Hepatic stellate cell (primary cell): Measurements from ENCODE around the gene BFAR.
"Not testable (repeated sequence)": the region's sequence is repeated elsewhere in the genome, so short reads cannot be mapped to it uniquely, and the experiment has no call there.

ENCODE experiments used
- DNase-seq: peaks from one replicate; pipeline ENCODE4 v3.0.0; 2011; ENCODE audit warnings: low spot score

The BFAR gene

GRCh38 chr16:14685870-14686793 is 53.4 kb downstream of the BFAR start:
- peak; percentile 38 for DNase-seq

GRCh38 chr16:14694129-14694528 is 61.4 kb downstream of the BFAR start, which contains the start of gene PLA2G10:
Gene PLA2G10, minus strand, starts transcription at chr16:14694308. Its CDS starts 79 bp downstream, at chr16:14694229.
- not testable (repeated sequence) for DNase-seq

- not testable (repeated sequence) for DNase-seq
Observed at GRCh38 chr16:14701859-14702258, 69.1 kb downstream of the BFAR start.

- not testable (repeated sequence) for DNase-seq
Observed at GRCh38 chr16:14702672-14703071, 69.9 kb downstream of the BFAR start.

DNA sequence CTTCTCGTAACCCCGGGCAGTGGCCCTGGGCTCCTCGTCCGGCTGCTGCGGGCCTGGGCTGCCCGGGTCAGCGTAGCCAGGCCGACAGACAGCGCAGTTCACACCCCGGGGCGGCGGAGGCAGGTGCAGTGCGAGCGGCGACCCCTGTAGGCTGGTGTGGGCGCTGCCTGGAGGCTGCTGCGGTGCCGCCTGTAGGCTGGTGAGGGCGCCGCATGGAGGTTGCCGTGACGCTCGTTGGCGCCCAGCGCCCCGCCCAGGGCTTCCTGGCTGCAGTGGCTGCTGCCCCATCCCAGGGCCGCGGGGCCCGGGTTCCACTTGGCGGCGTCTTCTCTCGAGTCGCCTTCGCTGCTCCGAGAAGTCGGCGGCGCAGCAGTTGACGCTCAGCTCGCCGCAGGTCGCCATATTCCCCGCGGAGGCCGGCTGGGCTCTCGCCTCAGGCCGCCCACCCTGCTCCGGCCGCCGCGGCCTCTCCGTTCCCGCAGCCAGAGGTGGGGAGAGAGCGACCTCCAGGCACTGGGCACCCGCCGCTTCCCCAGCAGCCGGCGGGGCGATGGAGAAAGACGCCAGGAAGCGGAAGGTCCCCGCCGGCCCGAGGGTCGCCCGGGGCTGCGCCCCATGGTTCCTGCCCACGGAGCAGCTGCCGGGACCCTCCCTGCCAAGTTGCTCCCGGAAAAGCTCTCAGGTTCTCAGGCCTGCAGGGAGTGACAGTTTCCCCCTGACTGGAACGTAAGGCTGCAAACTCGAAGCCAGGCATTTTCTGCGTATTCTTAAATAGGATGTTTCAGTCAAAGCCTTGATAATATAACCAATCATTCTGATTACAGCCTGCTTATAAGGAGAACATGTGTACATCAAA is 70.6 kb downstream of the BFAR start, which contains the start of gene NPIPA3:
TSS of gene NPIPA3 (plus strand) at position 256 of the 856 bp plus-strand sequence. CDS start 5,533 bp downstream, outside the sequence.
- not testable (repeated sequence) for DNase-seq
